IMR-90 (cell line): ENCODE results near the gene ARHGAP28. TPM values are rescaled to one million over a fixed set of nuclear protein-coding genes. Genes with fewer than 3 reads are reported as not detected.

Experiments used
- ATAC-seq: fragments of 200-7000 bp; cut with Tn5 transposase; 2 replicates; pipeline ENCODE4 v1.9.1; 2020; ENCODE audit warnings: low read depth, mild to moderate bottlenecking, moderate library complexity
- BruUV-seq: library from RNA; stranded (reverse); fragments of 400-500 nt; replicated peaks from 2 replicates; lab custom pipeline; 2021; lab: Mats Ljungman, UMichigan
- CTCF ChIA-PET: fragments of 300-600 bp; formaldehyde crosslinking; extraction: SDS; loops from one replicate; lab custom pipeline; 2021; ENCODE audit warnings: antibody characterized with exemption; lab: Yijun Ruan, JAX
- POLR2A ChIA-PET: fragments of 300-600 bp; sonication (Branson Sonifier 250); formaldehyde crosslinking; loops from one replicate; lab custom pipeline; 2022; ENCODE audit warnings: antibody characterized with exemption; ENCODE audit not compliant: unreplicated experiment; lab: Charles Lee
- DNase-seq: peaks from one replicate; pipeline ENCODE4 v3.0.0; 2013
- H2AFZ ChIP-seq: replicated peaks from 2 replicates; pipeline ENCODE3; 2013; ENCODE audit warnings: low read length, mild to moderate bottlenecking; ENCODE audit not compliant: poor library complexity
- H2AK5ac ChIP-seq: 2 replicates; pipeline ENCODE4 v1.6.1; 2013; ENCODE audit warnings: low read depth, low read length, inconsistent platforms
- H2AK9ac ChIP-seq: replicated peaks from 2 replicates; pipeline ENCODE3; 2013; ENCODE audit warnings: mild to moderate bottlenecking, low read depth, low read length, moderate library complexity; ENCODE audit not compliant: poor library complexity
- H2BK120ac ChIP-seq: 2 replicates; pipeline ENCODE4 v1.6.1; 2013; ENCODE audit warnings: low read depth, low read length, inconsistent platforms
- H2BK15ac ChIP-seq: 3 replicates; pipeline ENCODE4 v1.6.1; 2013; ENCODE audit warnings: low read depth, low read length, inconsistent platforms
- H2BK20ac ChIP-seq: 2 replicates; pipeline ENCODE4 v1.6.1; 2013; ENCODE audit warnings: low read depth, mild to moderate bottlenecking, inconsistent platforms, low read length, moderate library complexity
- H2BK5ac ChIP-seq: 2 replicates; pipeline ENCODE4 v1.6.1; 2013; ENCODE audit warnings: mild to moderate bottlenecking, low read depth, low read length, inconsistent platforms; ENCODE audit not compliant: poor library complexity, severe bottlenecking
- H3K14ac ChIP-seq: replicated peaks from 2 replicates; pipeline ENCODE4 v1.6.1; 2013; ENCODE audit warnings: low read depth, low read length, inconsistent platforms
- H3K18ac ChIP-seq: 2 replicates; pipeline ENCODE4 v1.6.1; 2013; ENCODE audit warnings: low read depth, low read length, control low read depth
- H3K23ac ChIP-seq: 2 replicates; pipeline ENCODE4 v1.6.1; 2013; ENCODE audit warnings: low read depth, low read length, inconsistent platforms
- H3K27ac ChIP-seq: 2 replicates; pipeline ENCODE4 v1.5.1; 2013; ENCODE audit warnings: mild to moderate bottlenecking, control low read depth, low read length; ENCODE audit not compliant: insufficient read depth
- H3K27me3 ChIP-seq: 2 replicates; pipeline ENCODE4 v1.6.1; 2013; ENCODE audit warnings: low read length; ENCODE audit not compliant: control insufficient read depth, insufficient read depth
- H3K36me3 ChIP-seq: 2 replicates; pipeline ENCODE4 v1.6.1; 2013; ENCODE audit warnings: low read length, mixed read lengths; ENCODE audit not compliant: control insufficient read depth, insufficient read depth
- H3K4ac ChIP-seq: 2 replicates; pipeline ENCODE4 v1.6.1; 2013; ENCODE audit warnings: low read depth, low read length, inconsistent platforms
- H3K4me1 ChIP-seq: 2 replicates; pipeline ENCODE4 v1.6.1; 2013; ENCODE audit warnings: low read length, mixed read lengths; ENCODE audit not compliant: control insufficient read depth, insufficient read depth
- H3K4me2 ChIP-seq: 2 replicates; pipeline ENCODE4 v1.6.1; 2013; ENCODE audit warnings: low read depth, mild to moderate bottlenecking, control low read depth, low read length, moderate library complexity
- H3K4me3 ChIP-seq: 2 replicates; pipeline ENCODE4 v1.5.1; 2013; ENCODE audit warnings: low read depth, mild to moderate bottlenecking, control low read depth, low read length, moderate library complexity; ENCODE audit not compliant: insufficient read depth
- H3K56ac ChIP-seq: 2 replicates; pipeline ENCODE4 v1.6.1; 2013; ENCODE audit warnings: low read length, inconsistent platforms; ENCODE audit not compliant: insufficient read depth; ENCODE audit errors: extremely low read depth
- H3K79me1 ChIP-seq, 2 experiments: 2 replicates each; pipeline ENCODE4 v1.6.1; 2013; ENCODE audit warnings: low read length in 2 of 2, inconsistent platforms in 1 of 2, low read depth in 1 of 2
- H3K9ac ChIP-seq: 2 replicates; pipeline ENCODE4 v1.6.1; 2013; ENCODE audit warnings: low read depth, low read length, control low read depth
- H3K9me1 ChIP-seq: 2 replicates; pipeline ENCODE4 v1.6.1; 2013; ENCODE audit warnings: low read length, inconsistent platforms; ENCODE audit not compliant: insufficient read depth
- H3K9me3 ChIP-seq: 2 replicates; pipeline ENCODE4 v1.6.1; 2013; ENCODE audit warnings: low read length; ENCODE audit not compliant: control insufficient read depth, insufficient read depth
- H4K20me1 ChIP-seq: 2 replicates; pipeline ENCODE4 v1.6.1; 2013; ENCODE audit warnings: low read length, inconsistent platforms; ENCODE audit not compliant: insufficient read depth
- H4K5ac ChIP-seq: 2 replicates; pipeline ENCODE4 v1.6.1; 2013; ENCODE audit warnings: mild to moderate bottlenecking, low read depth, low read length, control low read depth
- H4K8ac ChIP-seq, 2 experiments: 2 replicates each; pipeline ENCODE4 v1.6.1; 2013; ENCODE audit warnings: low read depth in 2 of 2, low read length in 2 of 2, control low read depth in 1 of 2, inconsistent platforms in 1 of 2
- H4K91ac ChIP-seq: 2 replicates; pipeline ENCODE4 v1.6.1; 2013; ENCODE audit warnings: low read depth, low read length, inconsistent platforms; ENCODE audit not compliant: insufficient read depth
- BHLHE40 ChIP-seq: fragments of 150-350 bp; IDR thresholded peaks from 2 replicates; pipeline ENCODE4 v1.6.1; 2016; ENCODE audit warnings: mild to moderate bottlenecking, low read depth, low read length
- CHD1 ChIP-seq: IDR thresholded peaks from 2 replicates; pipeline ENCODE4 v1.6.1; 2012; ENCODE audit warnings: low read depth, low read length, improper control_type of control experiment
- CTCF ChIP-seq: conservative IDR thresholded peaks from 2 replicates; pipeline ENCODE4 v1.5.1; 2012; ENCODE audit warnings: mild to moderate bottlenecking, low read depth, low read length, improper control_type of control experiment
- FOS ChIP-seq: fragments of 150-350 bp; IDR thresholded peaks from 2 replicates; pipeline ENCODE4 v1.6.1; 2016; ENCODE audit warnings: low read depth, low read length
- MAFK ChIP-seq: IDR thresholded peaks from 2 replicates; pipeline ENCODE4 v1.6.1; 2012; ENCODE audit warnings: low read depth, low read length, improper control_type of control experiment
- MAZ ChIP-seq: IDR thresholded peaks from 2 replicates; pipeline ENCODE4 v1.6.1; 2012; ENCODE audit warnings: low read depth, mild to moderate bottlenecking, low read length, improper control_type of control experiment, moderate library complexity, borderline replicate concordance
- NFE2L2 ChIP-seq: fragments of 150-350 bp; IDR thresholded peaks from 2 replicates; pipeline ENCODE4 v1.6.1; 2016; ENCODE audit warnings: low read depth, mild to moderate bottlenecking, low read length
- RAD21 ChIP-seq: IDR thresholded peaks from 2 replicates; pipeline ENCODE4 v1.6.1; 2012; ENCODE audit warnings: low read length, improper control_type of control experiment
- RCOR1 ChIP-seq: IDR thresholded peaks from 2 replicates; pipeline ENCODE4 v1.6.1; 2012; ENCODE audit warnings: mild to moderate bottlenecking, low read length, improper control_type of control experiment; ENCODE audit not compliant: insufficient replicate concordance
- RFX5 ChIP-seq: IDR thresholded peaks from 2 replicates; pipeline ENCODE4 v1.8.0; 2012; ENCODE audit warnings: low read depth, mild to moderate bottlenecking, low read length, moderate library complexity
- SMC3 ChIP-seq: fragments of 150-350 bp; IDR thresholded peaks from 2 replicates; pipeline ENCODE4 v1.6.1; 2016; ENCODE audit warnings: low read depth, mild to moderate bottlenecking, antibody characterized with exemption, low read length, moderate library complexity
- WGBS, 2 experiments: methylation state at CpG; one replicate each; pipeline versions ENCODE4 v1.1.5 to v1.1.7; 2013; ENCODE audit warnings: missing lambda C conversion rate in 2 of 2; ENCODE audit not compliant: insufficient read length in 1 of 2; ENCODE audit errors: extremely low coverage in 2 of 2; 5-methylcytosine and 5-hydroxymethylcytosine counted together
- dilution Hi-C: fragments of 300-500 bp; cut with HindIII; formaldehyde crosslinking; loops from one replicate; pipeline ENCODE4 v1.14.3; 2018; ENCODE audit warnings: low sequenced_read_pairs; ENCODE audit not compliant: unreplicated experiment
- in situ Hi-C: fragments of 300-500 bp; cut with MboI; formaldehyde crosslinking; loops from 3 replicates; pipeline ENCODE4 v1.14.3; 2019; ENCODE audit warnings: low sequenced_read_pairs, inconsistent platforms, mixed read lengths
- intact Hi-C: fragments of 100-400 bp; cut with micrococcal nuclease; formaldehyde crosslinking; loops from 2 replicates; pipeline ENCODE4 v1.10.0; 2022
- polyA plus RNA-seq, 3 experiments: library from polyadenylated mRNA; depleted of rRNA; stranded (reverse); fragments of >200 nt; gene quantifications; 2 replicates each; pipeline ENCODE4 v1.2.3, GENCODE V29; 2012; ENCODE audit warnings: low replicate concordance in 1 of 3
- total RNA-seq: library from RNA; depleted of rRNA; stranded (reverse); fragments of >200 nt; gene quantifications from 2 replicates; pipeline ENCODE4 v1.2.3, GENCODE V29; 2012
- TF ChIP-seq, protein P1 (sequence below): fragments of 150-350 bp; IDR thresholded peaks from 2 replicates; pipeline ENCODE4 v1.6.1; 2016; ENCODE audit warnings: low read depth, mild to moderate bottlenecking, low read length, moderate library complexity, borderline replicate concordance

The ARHGAP28 gene
- total and polyA plus RNA-seq, 2 of the 4 experiments (the other 2 are of a cell fraction), result 1.8 to 3.8 TPM

DNA sequence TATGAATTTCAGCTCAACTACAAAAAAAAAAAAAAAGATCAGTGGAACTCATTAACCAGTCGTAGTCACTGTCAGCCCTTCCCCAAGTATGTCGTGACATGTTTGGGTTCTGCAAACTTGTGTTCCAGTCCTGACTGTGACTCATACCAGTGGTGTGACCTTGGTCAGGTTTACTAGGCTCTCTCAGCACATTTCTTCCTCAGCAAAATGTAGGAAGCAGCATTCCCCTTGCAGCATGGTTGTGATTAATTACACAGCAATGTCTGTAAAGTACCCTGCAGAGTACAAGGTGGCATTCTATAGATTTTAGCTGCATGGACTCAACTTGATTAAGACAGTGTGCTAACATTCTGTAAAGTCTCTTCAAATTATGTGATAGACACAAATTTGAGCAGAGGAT, 231.1 kb downstream of the ARHGAP28 start:
- H4K8ac ChIP-seq, result no peak overlapping the region
- H4K20me1 ChIP-seq, result no peaks in the 10 kb centered on the region
- no peak overlapping the region for H3K4me3 ChIP-seq
- H3K79me1 ChIP-seq, result no peaks in the 10 kb centered on the region
- H2BK20ac ChIP-seq, result no peak overlapping the region
- intact Hi-C loops, result no loop called here
- H3K4me2 ChIP-seq, result no peak overlapping the region
- DNase-seq (peak; percentile 65), ATAC-seq (peak; percentile 83)
- no peak overlapping the region for H3K9ac ChIP-seq
- no TSS peak for BruUV-seq
- no peak overlapping the region for H3K56ac ChIP-seq
- no peak overlapping the region for H2AK9ac ChIP-seq
- H2BK120ac ChIP-seq, result no peak overlapping the region
- no peak overlapping the region for H3K27ac ChIP-seq
- in situ Hi-C loops, result no loop called here
- no peak overlapping the region for H2BK15ac ChIP-seq
- WGBS, 2 experiments, result no CpG with 5 or more reads among the region's 2 CpGs
- dilution Hi-C loops, result no loop called here
- H2AK5ac ChIP-seq, result no peak overlapping the region
- H3K23ac ChIP-seq, result no peak overlapping the region
- no peak overlapping the region for H2AFZ ChIP-seq
- no peak overlapping the region for H3K14ac ChIP-seq
- H3K27me3 ChIP-seq, result no peaks in the 10 kb centered on the region
- H2BK5ac ChIP-seq, result no peak overlapping the region
- no peak overlapping the region for H3K4ac ChIP-seq
- H3K18ac ChIP-seq, result no peak overlapping the region
- no peak overlapping the region for H4K5ac ChIP-seq
- CTCF ChIA-PET, result no interaction called here
- H3K9me1 ChIP-seq, result no peaks in the 10 kb centered on the region
- no peaks in the 10 kb centered on the region for H3K4me1 ChIP-seq
- no peaks in the 10 kb centered on the region for H3K9me3 ChIP-seq
- POLR2A ChIA-PET, result no interaction called here
- TF ChIP-seq CHD1, result no peak
- no peak for TF ChIP-seq RAD21
- peak; percentile 9; the same call in 1 of the 2 replicates for TF ChIP-seq BHLHE40
- TF ChIP-seq FOS, result 0 out of 2 replicates have a peak, but pooled peaks have one; percentile 15
- TF ChIP-seq, protein P1, sequence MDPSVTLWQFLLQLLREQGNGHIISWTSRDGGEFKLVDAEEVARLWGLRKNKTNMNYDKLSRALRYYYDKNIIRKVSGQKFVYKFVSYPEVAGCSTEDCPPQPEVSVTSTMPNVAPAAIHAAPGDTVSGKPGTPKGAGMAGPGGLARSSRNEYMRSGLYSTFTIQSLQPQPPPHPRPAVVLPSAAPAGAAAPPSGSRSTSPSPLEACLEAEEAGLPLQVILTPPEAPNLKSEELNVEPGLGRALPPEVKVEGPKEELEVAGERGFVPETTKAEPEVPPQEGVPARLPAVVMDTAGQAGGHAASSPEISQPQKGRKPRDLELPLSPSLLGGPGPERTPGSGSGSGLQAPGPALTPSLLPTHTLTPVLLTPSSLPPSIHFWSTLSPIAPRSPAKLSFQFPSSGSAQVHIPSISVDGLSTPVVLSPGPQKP, result no peak
- no peak for TF ChIP-seq SMC3
- TF ChIP-seq NFE2L2, result no peak
- TF ChIP-seq RCOR1, result no peak
- no peak for TF ChIP-seq RFX5
- TF ChIP-seq CTCF, result no peak
- TF ChIP-seq MAFK, result no peak
- no peak for TF ChIP-seq MAZ
- peaks cover 11% of the 10 kb centered on the region; the same call in 1 of the 2 replicates for H3K36me3 ChIP-seq
- no peak overlapping the region for H4K91ac ChIP-seq
